ENCODE results near the gene SLC45A2.
A peak's percentile ranks its signal among the peaks of the same experiment; 100 is the strongest.

The SLC45A2 gene

GRCh38 chr5:34007201-34007620, 22.7 kb upstream of the SLC45A2 start:
- DNase-seq: peak in 1 of 2 experiments; percentile 38

- DNase-seq: peak in 1 of 2 experiments; percentile 28
Measured at GRCh38 chr5:34005681-34006080, 21.2 kb upstream of the SLC45A2 start.

GRCh38 chr5:34005211-34005610, 20.7 kb upstream of the SLC45A2 start:
- DNase-seq: no peak

DNA sequence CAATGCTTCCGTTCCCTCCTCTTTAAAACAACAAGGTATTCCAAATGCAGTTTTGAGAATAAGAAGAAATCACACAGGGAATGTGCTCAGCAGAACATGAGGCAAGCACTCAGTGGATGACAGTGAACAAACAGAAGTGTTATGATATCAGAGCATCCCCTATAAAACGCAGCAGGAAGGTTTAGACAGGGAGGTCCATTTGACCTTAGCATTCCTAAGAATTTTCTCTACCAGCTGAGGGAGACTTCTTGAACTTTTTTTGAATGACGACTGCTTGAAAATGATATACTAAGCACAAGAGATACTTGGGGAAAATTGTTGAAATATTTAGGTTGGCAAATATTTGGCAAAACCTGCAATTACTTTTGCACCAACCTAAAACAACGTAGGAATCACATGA, 19.4 kb upstream of the SLC45A2 start:
- DNase-seq: no peak

DNA sequence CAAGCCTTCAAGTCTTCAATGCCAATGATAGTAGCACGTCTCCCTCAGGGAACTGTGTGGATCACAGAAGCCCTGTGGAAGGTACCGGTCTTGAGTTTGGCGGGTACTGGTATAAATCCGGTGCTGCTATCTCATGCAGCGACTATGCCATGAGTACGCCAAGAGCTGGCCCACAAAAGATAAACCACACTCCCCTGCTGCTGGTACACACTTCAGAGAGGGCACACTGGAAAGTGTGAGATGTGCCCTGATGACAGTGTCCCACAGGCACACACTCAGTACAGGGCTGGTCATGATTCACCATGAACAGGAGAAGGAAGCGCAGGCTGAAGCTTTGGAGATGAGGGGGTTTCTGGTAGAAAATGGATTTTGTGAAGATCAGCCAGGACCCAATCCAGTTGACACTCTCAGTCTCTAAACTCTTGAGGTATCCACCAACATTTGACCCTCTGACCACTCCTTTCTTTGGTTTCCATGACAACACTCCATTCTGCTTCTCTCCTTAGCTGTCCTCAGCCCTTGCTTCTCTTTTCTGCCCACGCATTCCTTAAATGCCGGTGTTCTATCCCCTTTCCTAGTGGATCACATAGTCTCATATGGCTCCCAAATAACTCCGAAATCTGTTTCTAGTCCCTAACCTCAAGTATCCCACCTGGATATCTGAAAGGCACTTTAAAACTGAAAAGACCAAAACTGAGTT, 18.3 kb upstream of the SLC45A2 start:
- no peak for DNase-seq

- DNase-seq: peak; percentile 94 to 98
Measured at GRCh38 chr5:34001241-34001841, 16.8 kb upstream of the SLC45A2 start.

- no peak for DNase-seq
Measured at GRCh38 chr5:33999978-34000377, 15.5 kb upstream of the SLC45A2 start.

GRCh38 chr5:33997331-33997983, 13.0 kb upstream of the SLC45A2 start:
- DNase-seq: peak; percentile 31 to 75

DNA sequence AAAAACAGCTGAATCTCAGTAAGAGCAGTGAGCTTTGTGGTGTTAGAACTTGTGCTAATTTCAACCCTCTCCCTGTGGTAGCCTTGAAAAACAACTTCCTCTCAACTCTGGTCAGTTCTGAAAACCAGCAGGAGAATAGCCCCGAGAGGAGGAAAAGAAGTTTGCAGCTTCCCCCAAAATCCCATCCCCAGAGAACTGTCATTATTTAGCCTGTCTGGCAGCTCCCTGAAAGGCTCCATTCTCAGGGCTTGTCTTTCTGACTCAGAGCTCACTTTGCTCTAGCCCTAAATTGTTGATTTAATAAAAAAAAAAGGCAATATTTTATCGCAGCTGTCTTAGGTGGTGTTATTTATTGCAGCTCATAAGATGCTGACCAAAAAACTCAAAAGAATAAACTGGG, 11.4 kb upstream of the SLC45A2 start:
- DNase-seq: no peak

- peak; percentile 3 to 20 for DNase-seq
Measured at GRCh38 chr5:33994845-33995244, 10.4 kb upstream of the SLC45A2 start.

DNA sequence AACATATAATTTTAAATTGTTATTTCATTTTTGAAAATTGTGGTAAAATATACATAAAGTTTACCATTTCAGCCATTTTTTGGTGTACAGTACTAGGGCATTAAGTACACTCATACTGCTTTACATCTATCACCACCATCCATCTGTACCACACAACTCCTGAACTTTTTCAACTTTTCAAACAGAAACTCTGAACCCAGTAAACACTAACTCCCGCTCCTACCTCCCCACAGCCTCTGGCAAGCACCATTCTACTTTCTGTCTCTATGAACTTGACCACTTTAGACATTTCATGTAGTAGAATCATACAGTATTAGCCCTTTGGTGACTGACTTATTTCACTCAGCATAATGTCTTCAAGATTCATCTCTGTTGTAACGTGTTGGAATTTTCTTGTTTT, 8.4 kb upstream of the SLC45A2 start:
- no peak for DNase-seq

DNA sequence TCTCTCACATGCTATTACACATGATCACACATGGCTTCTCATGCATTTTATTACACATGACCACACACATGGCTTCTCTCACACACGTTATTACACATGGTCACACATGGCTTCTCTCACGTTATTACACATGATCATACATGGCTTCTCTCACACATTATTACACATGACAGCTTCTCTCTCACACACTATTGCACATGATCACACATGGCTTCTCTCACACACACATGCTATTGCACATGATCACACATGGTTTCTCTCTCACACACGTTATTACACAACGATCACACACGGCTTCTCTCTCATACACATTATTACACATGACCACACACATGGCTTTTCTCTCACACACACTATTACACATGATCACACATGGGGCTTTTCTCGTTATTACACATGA, 954 bp upstream of the SLC45A2 start:
- DNase-seq: no peak

GRCh38 chr5:33984178-33984577, 315 bp downstream of the SLC45A2 start:
- no peak for DNase-seq

DNA sequence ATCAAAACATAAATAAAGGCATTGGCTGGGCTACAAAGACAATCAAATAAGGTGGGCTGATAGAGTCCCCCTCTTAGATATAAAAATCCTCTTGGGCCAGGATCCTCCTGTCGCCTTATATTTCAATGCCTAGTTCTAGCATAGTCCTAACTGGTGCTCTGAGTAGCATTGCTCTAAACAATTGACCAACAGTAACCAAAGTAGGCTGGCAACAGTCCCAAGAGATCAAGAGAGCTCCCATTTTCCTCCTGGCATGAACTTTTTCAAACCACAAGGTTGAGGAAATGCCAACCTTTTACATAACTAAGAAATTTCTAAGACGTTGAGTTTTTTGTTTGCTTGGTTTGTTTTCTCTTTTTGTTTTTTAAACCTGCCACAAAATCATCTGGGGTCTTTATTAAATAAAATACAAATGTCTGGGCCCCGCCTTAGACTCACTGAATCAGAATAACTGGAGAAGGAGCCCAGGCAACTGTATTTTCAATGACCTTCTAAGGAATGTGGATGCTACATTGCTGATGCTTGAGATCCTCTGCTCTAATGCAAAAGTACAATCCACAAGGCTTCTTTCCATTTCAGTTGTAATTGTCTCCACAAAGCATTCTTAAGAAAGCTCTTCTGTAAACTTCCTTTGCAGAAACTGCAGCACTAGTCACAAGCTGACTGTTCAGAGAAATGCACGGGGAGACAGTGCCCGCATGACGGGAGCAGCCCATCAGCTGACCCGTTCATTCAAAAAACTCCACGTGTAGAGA, 2.9 kb downstream of the SLC45A2 start:
- no peak for DNase-seq

GRCh38 chr5:33980030-33980429, 4.5 kb downstream of the SLC45A2 start:
- DNase-seq: no peak

DNA sequence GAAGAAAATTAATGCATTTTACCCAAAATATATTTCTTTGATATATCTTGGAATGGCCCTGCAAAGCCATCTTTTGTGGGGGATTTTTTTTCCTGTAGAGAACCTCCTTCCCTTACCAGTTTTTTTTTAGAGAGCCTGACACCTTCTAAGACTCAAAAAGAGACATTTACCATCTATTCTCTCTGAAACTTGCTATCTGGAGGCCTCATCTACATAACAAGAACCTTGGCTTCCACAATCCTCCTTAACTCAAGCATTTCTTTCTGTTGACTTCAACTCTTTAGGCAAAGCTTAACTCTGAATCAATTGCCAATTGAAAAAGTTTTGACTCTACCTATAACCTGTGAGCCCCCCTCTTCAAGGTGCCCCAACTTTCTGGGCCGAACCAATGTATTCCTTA, 6.2 kb downstream of the SLC45A2 start:
- DNase-seq: no peak

GRCh38 chr5:33976307-33976706, 8.2 kb downstream of the SLC45A2 start:
- DNase-seq: no peak

DNA sequence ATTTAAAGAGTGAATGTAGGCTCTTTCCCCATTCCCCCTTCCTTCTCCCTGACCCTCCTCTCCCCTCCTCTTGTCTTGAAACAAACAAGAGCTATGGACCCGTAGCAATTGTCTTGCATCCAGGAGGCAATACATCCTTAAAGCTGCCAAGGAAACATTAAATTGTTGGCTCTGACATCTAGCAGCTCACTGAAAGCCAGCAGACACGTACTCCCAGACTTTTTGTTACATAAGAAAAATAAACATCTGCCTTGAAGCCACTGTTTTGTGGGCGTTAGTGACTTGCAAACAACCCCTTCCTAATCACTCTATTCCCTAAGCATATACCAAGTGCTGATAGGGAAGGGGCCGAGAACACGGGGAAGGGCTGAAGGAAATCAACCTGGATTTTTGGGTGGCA, 8.6 kb downstream of the SLC45A2 start:
- DNase-seq: no peak

DNA sequence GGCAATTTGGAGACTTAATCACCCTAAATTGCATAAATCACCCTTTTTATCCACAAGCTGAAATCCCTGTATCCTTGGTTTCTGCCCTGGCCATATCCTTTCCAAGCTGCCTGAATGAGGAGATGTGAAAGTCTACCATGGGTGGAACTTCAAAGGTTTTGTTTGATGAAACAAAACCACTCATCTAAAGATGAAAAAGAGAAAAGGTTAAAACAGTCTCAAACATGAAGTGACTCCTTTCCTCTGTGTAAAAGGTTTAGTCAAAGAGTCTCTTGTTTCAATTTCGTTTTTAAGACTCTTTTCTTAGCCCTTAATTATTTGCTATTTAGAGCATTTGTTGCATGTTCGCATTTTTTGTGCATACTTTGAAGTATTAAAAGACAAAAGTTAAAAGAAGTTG, 11.2 kb downstream of the SLC45A2 start:
- no peak for DNase-seq

GRCh38 chr5:33969572-33970452, 14.7 kb downstream of the SLC45A2 start:
- peak; percentile 58 to 73 for DNase-seq

DNA sequence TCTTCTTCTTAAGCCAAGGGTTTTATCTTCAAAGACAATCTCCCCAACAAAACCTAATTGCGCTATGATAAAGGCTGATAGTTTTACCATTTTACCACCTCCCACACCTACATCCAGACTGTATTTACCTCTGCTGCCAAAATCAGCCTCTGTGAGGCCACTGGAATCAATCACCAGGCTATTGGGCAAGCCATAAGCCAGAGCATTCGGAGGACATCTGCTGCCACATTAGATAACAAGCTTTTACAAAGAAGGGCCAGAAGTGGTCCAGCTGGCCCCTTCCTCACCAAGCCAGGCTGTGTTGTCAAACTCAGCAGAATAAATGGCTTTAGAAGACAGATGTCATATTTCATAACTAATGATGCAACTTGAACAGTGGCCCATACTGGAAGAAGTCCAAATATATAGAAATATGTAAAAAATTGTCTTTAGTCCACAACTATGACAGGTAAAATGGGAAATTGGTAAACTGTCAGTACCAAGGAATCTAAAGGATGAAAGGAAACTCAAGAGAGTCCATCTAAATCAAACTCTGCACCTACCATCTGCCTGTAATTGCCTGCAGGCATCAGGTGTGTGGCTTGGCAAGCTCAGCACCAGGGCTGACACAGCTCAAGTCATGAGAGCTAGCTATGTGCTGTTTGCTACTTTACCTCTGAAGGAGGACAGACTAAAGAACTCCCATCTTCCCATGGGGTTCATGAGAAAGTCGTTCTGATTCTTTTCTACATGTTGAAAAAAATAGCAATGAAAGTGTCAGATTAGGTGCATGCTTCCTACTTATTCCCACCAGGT, 16.1 kb downstream of the SLC45A2 start:
- peak; percentile 95 to 99 for DNase-seq

- DNase-seq: peak in 1 of 2 experiments; percentile 50
Measured at GRCh38 chr5:33966805-33967204, 17.7 kb downstream of the SLC45A2 start.
